ENCODE results near the gene ZMYM3. TPM values are rescaled to one million over a fixed set of nuclear protein-coding genes. Genes with fewer than 3 reads are reported as not detected.

Gene ZMYM3
- total and polyA plus RNA-seq, 10 donors: 6.3 to 34.5 (median 23.1) TPM

- Histone ChIP-seq H3K4me1 (peaks cover 0 to 8% (median 2%) of the 10 kb centered on the region in 6 donors), H3K4me3 (no peak overlapping the region), H3K27me3 (replicated peaks in 1 of 7) (no peaks in the 10 kb centered on the region), H3K9me3 (no peaks in the 10 kb centered on the region), H3K36me3 (peaks cover 0 to 82% (median 72%) of the 10 kb centered on the region in 6 donors), H3K27ac (no peak overlapping the region)
- WGBS, 5 donors: 51 to 91% (median 64%) methylated on average over 3 of the region's 3 CpGs
- no peak for TF ChIP-seq CTCF (IDR thresholded peaks at IDR 0.05 in 8 of 11, conservative IDR thresholded peaks at IDR 0.05 in 3 of 11)
- TF ChIP-seq POLR2A (IDR thresholded peaks at IDR 0.05): no peak
- TF ChIP-seq POLR2AphosphoS5 (IDR thresholded peaks at IDR 0.05): no peak
- DNase-seq: no peak
- intact Hi-C loops (cut with DNase I; ENCODE audit: low total_unique reads): no loop called here
Measured at GRCh38 chrX:71298119-71298518, 44.2 kb upstream of the ZMYM3 start.

- intact Hi-C loops (cut with DNase I; ENCODE audit: low total_unique reads): no loop called here
- Histone ChIP-seq H3K27me3 (replicated peaks in 1 of 7) (no peaks in the 10 kb centered on the region), H3K27ac (no peak overlapping the region), H3K4me1 (no peaks in the 10 kb centered on the region), H3K4me3 (no peak overlapping the region), H3K9me3 (no peaks in the 10 kb centered on the region), H3K36me3 (peaks cover 0 to 96% (median 84%) of the 10 kb centered on the region in 6 donors)
- TF ChIP-seq CTCF (IDR thresholded peaks at IDR 0.05 in 8 of 11, conservative IDR thresholded peaks at IDR 0.05 in 3 of 11) (no peak), POLR2A (IDR thresholded peaks at IDR 0.05) (no peak), POLR2AphosphoS5 (IDR thresholded peaks at IDR 0.05) (no peak)
- WGBS, 5 donors: 90 to 98% (median 93%) methylated on average over 5 to 6 of the region's 6 CpGs
- no peak for DNase-seq
Measured at GRCh38 chrX:71296806-71297205, 42.9 kb upstream of the ZMYM3 start.

- no peak for DNase-seq
- no peak overlapping the region for H3K4me3 ChIP-seq
- H3K27ac ChIP-seq: no peak overlapping the region
- peaks cover 0 to 18% (median 7%) of the 10 kb centered on the region in 6 donors for H3K4me1 ChIP-seq
- peaks cover 0 to 82% (median 72%) of the 10 kb centered on the region in 6 donors for H3K36me3 ChIP-seq
- 77 to 98% (median 93%) methylated on average over 7 of the region's 7 CpGs for WGBS, 5 donors
- intact Hi-C loops (cut with DNase I; ENCODE audit: low total_unique reads): no loop called here
- H3K9me3 ChIP-seq: no peaks in the 10 kb centered on the region
- no peak for TF ChIP-seq POLR2A (IDR thresholded peaks at IDR 0.05)
- TF ChIP-seq POLR2AphosphoS5 (IDR thresholded peaks at IDR 0.05): no peak
- TF ChIP-seq CTCF (IDR thresholded peaks at IDR 0.05 in 8 of 11, conservative IDR thresholded peaks at IDR 0.05 in 3 of 11): no peak
- H3K27me3 ChIP-seq (replicated peaks in 1 of 7): no peaks in the 10 kb centered on the region
Measured at GRCh38 chrX:71292669-71293365, 38.9 kb upstream of the ZMYM3 start.

GRCh38 chrX:71291381-71291780 lies 37.4 kb upstream of the ZMYM3 start:
- H3K4me3 ChIP-seq: no peak overlapping the region
- 75 to 89% (median 78%) methylated on average over 6 of the region's 6 CpGs for WGBS, 5 donors
- no peak for DNase-seq
- no peaks in the 10 kb centered on the region for H3K9me3 ChIP-seq
- TF ChIP-seq POLR2A (IDR thresholded peaks at IDR 0.05) (no peak), CTCF (IDR thresholded peaks at IDR 0.05 in 8 of 11, conservative IDR thresholded peaks at IDR 0.05 in 3 of 11) (no peak), POLR2AphosphoS5 (IDR thresholded peaks at IDR 0.05) (no peak)
- peaks cover 0 to 74% (median 58%) of the 10 kb centered on the region in 6 donors for H3K36me3 ChIP-seq
- no peaks in the 10 kb centered on the region for H3K27me3 ChIP-seq (replicated peaks in 1 of 7)
- H3K4me1 ChIP-seq: peaks cover 6 to 33% (median 18%) of the 10 kb centered on the region in 6 donors
- intact Hi-C loops (cut with DNase I; ENCODE audit: low total_unique reads): no loop called here
- H3K27ac ChIP-seq: no peak overlapping the region
